ENCODE measurements around the gene WARS2.
A peak's percentile ranks its signal among the peaks of the same experiment; 100 is the strongest.

WARS2 gene

DNA sequence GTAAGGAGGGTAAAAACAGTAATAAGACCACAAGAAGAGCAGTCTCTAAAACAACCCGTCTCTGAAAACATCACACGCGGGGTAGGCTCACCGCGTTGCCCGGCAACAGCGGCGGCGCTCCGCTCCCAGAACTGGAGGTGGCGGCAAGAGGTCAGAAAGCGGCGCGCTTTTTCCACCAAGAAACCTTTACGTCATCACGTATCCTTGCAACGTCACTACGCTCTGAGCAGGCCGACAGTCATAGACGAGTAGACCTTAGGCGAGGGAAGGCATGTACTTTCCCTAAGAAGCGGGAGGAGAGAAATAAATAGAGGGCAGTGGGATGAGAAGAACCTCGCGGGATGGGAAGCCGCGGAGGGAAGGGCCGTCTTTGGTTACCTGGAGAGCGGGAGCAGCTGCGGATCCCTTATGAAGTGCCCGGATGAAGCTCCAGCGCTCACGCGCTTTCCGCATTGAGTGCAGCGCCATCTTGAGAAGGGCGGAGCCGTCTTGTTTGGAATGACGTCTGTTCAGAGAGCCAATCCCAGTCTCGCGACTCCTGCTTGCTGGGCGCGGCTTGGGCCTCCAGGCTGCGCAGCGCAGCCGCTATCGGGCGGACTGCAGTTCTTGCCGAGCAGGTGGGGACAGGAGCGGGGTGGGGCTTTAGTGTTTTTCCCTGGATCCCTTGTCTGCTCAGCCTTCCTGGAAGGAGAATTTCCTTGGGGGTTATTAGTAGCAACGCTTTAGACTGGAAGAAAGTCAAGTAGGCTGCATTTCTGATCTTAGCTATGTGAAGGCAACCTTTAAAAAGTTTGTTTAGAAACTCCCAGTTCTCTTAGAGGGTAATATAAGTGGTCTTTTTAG, at the start of gene WARS2:
Gene WARS2, minus strand, starts transcription at position 477 of the 843 bp plus-strand sequence. Its CDS starts 9 bp downstream, at position 468.
- H3K4me2 ChIP-seq (ENCODE audit: low read depth, low read length) = peak within 1 kb of the TSS; percentile 86
- no peaks in the 10 kb centered on the region for H3K36me3 ChIP-seq (replicated peaks; ENCODE audit: insufficient read depth, low read length)
- peak within 1 kb of the TSS; percentile 60 for H3K4me3 ChIP-seq (ENCODE audit: low read length)
- no peaks in the 10 kb centered on the region for H3K9me2 ChIP-seq (replicated peaks; ENCODE audit: insufficient read depth, low read length)
- no peaks in the 10 kb centered on the region for H4K20me1 ChIP-seq (ENCODE audit: insufficient read depth, low read length)
- no peaks in the 10 kb centered on the region for H3K9me3 ChIP-seq (replicated peaks; ENCODE audit: insufficient read depth, low read length)
- TF ChIP-seq, protein P1, sequence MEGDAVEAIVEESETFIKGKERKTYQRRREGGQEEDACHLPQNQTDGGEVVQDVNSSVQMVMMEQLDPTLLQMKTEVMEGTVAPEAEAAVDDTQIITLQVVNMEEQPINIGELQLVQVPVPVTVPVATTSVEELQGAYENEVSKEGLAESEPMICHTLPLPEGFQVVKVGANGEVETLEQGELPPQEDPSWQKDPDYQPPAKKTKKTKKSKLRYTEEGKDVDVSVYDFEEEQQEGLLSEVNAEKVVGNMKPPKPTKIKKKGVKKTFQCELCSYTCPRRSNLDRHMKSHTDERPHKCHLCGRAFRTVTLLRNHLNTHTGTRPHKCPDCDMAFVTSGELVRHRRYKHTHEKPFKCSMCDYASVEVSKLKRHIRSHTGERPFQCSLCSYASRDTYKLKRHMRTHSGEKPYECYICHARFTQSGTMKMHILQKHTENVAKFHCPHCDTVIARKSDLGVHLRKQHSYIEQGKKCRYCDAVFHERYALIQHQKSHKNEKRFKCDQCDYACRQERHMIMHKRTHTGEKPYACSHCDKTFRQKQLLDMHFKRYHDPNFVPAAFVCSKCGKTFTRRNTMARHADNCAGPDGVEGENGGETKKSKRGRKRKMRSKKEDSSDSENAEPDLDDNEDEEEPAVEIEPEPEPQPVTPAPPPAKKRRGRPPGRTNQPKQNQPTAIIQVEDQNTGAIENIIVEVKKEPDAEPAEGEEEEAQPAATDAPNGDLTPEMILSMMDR (IDR thresholded peaks at IDR 0.05; ENCODE audit: low read length) = no peak
- TF ChIP-seq EZH2 (optimal IDR thresholded peaks at IDR 0.05; ENCODE audit: low read depth, low read length) (no peak), EZH2phosphoT487 (IDR thresholded peaks at IDR 0.05; ENCODE audit: low read length) (no peak)
- H3K27ac ChIP-seq (ENCODE audit: low read length) = peak within 1 kb of the TSS; percentile 96
- 0 out of 2 replicates have a peak, but pooled peaks cover 4% of the 10 kb centered on the region for H3K4me1 ChIP-seq (ENCODE audit: low read length)
- peak within 1 kb of the TSS; percentile 61; the same call in 1 of the 2 replicates for H2AFZ ChIP-seq (ENCODE audit: low read length)
- H3F3A ChIP-seq (ENCODE audit: insufficient read depth, low read length) = peaks cover 8% of the 10 kb centered on the region
- H3K27me3 ChIP-seq (replicated peaks; ENCODE audit: insufficient read depth, low read length) = no peaks in the 10 kb centered on the region
- DNase-seq = peak; percentile 92
- H3K9ac ChIP-seq (ENCODE audit: low read length) = peak within 1 kb of the TSS; percentile 87
- peaks cover 4% of the 10 kb centered on the region for H3K79me2 ChIP-seq (ENCODE audit: low read length)

DNA sequence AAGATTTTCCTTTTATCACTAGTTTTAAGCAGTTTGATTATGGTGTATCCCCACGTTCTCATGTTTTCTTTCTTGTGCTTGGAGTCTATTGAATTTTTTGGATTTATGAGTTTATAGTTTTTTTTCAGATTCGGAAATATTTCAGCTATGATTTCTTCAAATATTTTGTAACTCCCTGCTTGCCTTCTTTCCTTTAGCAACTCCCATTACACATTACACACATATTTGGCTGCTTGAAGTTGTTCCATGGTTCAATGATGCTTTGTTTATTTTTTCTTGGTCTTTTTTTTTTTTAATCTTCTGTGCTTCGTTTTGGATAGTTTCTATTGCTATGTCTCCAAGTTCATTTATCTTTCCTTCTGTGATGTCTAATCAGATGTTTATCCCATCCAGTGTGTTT, 48.5 kb upstream of the WARS2 start:
- Histone ChIP-seq H3K27me3 (replicated peaks; ENCODE audit: insufficient read depth, low read length) (no peaks in the 10 kb centered on the region), H3K9me3 (replicated peaks; ENCODE audit: insufficient read depth, low read length) (no peaks in the 10 kb centered on the region), H3K79me2 (ENCODE audit: low read length) (no peaks in the 10 kb centered on the region), H3K36me3 (replicated peaks; ENCODE audit: insufficient read depth, low read length) (no peaks in the 10 kb centered on the region), H3K4me1 (ENCODE audit: low read length) (no peaks in the 10 kb centered on the region), H3K4me2 (ENCODE audit: low read depth, low read length) (no peak overlapping the region), H3K27ac (ENCODE audit: low read length) (no peak overlapping the region), H4K20me1 (ENCODE audit: insufficient read depth, low read length) (no peaks in the 10 kb centered on the region), H3F3A (ENCODE audit: insufficient read depth, low read length) (no peaks in the 10 kb centered on the region), H2AFZ (ENCODE audit: low read length) (no peak overlapping the region), H3K4me3 (ENCODE audit: low read length) (no peak overlapping the region), H3K9me2 (replicated peaks; ENCODE audit: insufficient read depth, low read length) (no peaks in the 10 kb centered on the region), H3K9ac (ENCODE audit: low read length) (no peak overlapping the region)
- DNase-seq = no peak
- TF ChIP-seq EZH2phosphoT487 (IDR thresholded peaks at IDR 0.05; ENCODE audit: low read length) (no peak), EZH2 (optimal IDR thresholded peaks at IDR 0.05; ENCODE audit: low read depth, low read length) (no peak)
- TF ChIP-seq, protein P1 (IDR thresholded peaks at IDR 0.05; ENCODE audit: low read length) = no peak

DNA sequence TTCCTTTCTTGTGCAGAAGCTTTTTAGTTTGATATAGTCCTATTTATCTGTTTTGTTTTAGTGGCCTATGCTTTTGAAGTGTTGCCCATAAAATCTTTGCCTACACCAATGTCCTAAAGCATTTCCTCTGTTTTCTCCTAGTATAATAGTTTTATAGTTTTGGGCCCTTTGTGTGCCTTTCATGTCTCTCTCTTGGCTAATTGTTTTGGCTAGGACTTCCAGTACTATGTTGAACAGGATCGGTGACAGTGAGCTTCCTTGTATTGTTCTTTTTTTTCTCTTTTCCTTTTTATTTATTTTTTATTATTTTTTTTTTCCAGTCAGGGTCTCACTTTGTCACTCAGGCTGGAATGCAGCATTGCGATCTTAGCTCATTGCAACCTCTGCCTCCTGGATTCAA, 47.0 kb upstream of the WARS2 start:
- Histone ChIP-seq H4K20me1 (ENCODE audit: insufficient read depth, low read length) (no peaks in the 10 kb centered on the region), H3K9ac (ENCODE audit: low read length) (no peak overlapping the region), H3K27ac (ENCODE audit: low read length) (no peak overlapping the region), H2AFZ (ENCODE audit: low read length) (no peak overlapping the region), H3K9me2 (replicated peaks; ENCODE audit: insufficient read depth, low read length) (no peaks in the 10 kb centered on the region), H3K9me3 (replicated peaks; ENCODE audit: insufficient read depth, low read length) (no peaks in the 10 kb centered on the region), H3K4me3 (ENCODE audit: low read length) (no peak overlapping the region), H3K79me2 (ENCODE audit: low read length) (no peaks in the 10 kb centered on the region), H3K4me2 (ENCODE audit: low read depth, low read length) (no peak overlapping the region), H3F3A (ENCODE audit: insufficient read depth, low read length) (no peaks in the 10 kb centered on the region), H3K4me1 (ENCODE audit: low read length) (no peaks in the 10 kb centered on the region), H3K36me3 (replicated peaks; ENCODE audit: insufficient read depth, low read length) (no peaks in the 10 kb centered on the region), H3K27me3 (replicated peaks; ENCODE audit: insufficient read depth, low read length) (no peaks in the 10 kb centered on the region)
- no peak for DNase-seq
- TF ChIP-seq EZH2 (optimal IDR thresholded peaks at IDR 0.05; ENCODE audit: low read depth, low read length) = no peak

DNA sequence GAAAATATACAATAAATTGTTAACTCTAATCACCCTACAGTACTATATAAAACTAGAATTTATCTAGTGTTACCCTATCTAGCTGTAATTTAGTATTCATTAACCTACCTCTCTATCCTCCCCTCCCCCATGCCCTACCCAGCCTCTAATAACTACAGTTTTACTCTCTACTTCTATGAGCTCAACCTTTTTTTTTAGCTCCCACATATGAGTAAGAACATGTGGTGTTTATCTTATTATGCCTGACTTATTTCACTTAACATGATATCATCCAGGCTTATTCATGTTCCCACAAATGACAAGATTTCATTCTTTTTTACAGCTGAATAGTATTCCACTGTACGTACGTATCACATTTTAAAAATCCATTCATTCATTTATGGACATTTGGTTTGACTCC, 46.0 kb upstream of the WARS2 start:
- no peaks in the 10 kb centered on the region for H3K4me1 ChIP-seq (ENCODE audit: low read length)
- H3K4me3 ChIP-seq (ENCODE audit: low read length) = no peak overlapping the region
- H4K20me1 ChIP-seq (ENCODE audit: insufficient read depth, low read length) = no peaks in the 10 kb centered on the region
- no peaks in the 10 kb centered on the region for H3F3A ChIP-seq (ENCODE audit: insufficient read depth, low read length)
- no peaks in the 10 kb centered on the region for H3K9me3 ChIP-seq (replicated peaks; ENCODE audit: insufficient read depth, low read length)
- H3K9ac ChIP-seq (ENCODE audit: low read length) = no peak overlapping the region
- H3K36me3 ChIP-seq (replicated peaks; ENCODE audit: insufficient read depth, low read length) = no peaks in the 10 kb centered on the region
- no peak overlapping the region for H3K27ac ChIP-seq (ENCODE audit: low read length)
- H3K9me2 ChIP-seq (replicated peaks; ENCODE audit: insufficient read depth, low read length) = no peaks in the 10 kb centered on the region
- H3K4me2 ChIP-seq (ENCODE audit: low read depth, low read length) = no peak overlapping the region
- TF ChIP-seq, protein P1 (IDR thresholded peaks at IDR 0.05; ENCODE audit: low read length) = no peak
- TF ChIP-seq EZH2 (optimal IDR thresholded peaks at IDR 0.05; ENCODE audit: low read depth, low read length) (no peak), EZH2phosphoT487 (IDR thresholded peaks at IDR 0.05; ENCODE audit: low read length) (no peak)
- H3K27me3 ChIP-seq (replicated peaks; ENCODE audit: insufficient read depth, low read length) = no peaks in the 10 kb centered on the region
- no peak overlapping the region for H2AFZ ChIP-seq (ENCODE audit: low read length)
- no peak for DNase-seq
- H3K79me2 ChIP-seq (ENCODE audit: low read length) = no peaks in the 10 kb centered on the region
